GM12891 (cell line): ENCODE measurements around the gene TMEM169.

ENCODE experiments used
- DNase-seq: peaks from one replicate; pipeline ENCODE4 v3.0.0; 2011; ENCODE audit warnings: low spot score; ENCODE audit not compliant: insufficient read length
- FAIRE-seq: peaks from 2 replicates; lab custom pipeline; 2011; peaks lifted over from hg19 to GRCh38; lab: Jason Lieb, UNC
- PAX5 ChIP-seq: IDR thresholded peaks from 2 replicates; pipeline ENCODE4 v1.6.1; 2011; ENCODE audit warnings: low read length, moderate library complexity, mild to moderate bottlenecking; ENCODE audit not compliant: insufficient read depth, severe bottlenecking
- POLR2A ChIP-seq: IDR thresholded peaks from 2 replicates; pipeline ENCODE4 v1.6.1; 2011; ENCODE audit warnings: low read depth, low read length, control low read depth
- POLR2AphosphoS5 ChIP-seq: IDR thresholded peaks from 2 replicates; pipeline ENCODE4 v1.6.1; 2011; ENCODE audit warnings: low read depth, low read length, control low read depth
- POU2F2 ChIP-seq: IDR thresholded peaks from 2 replicates; pipeline ENCODE4 v1.6.1; 2011; ENCODE audit warnings: low read depth, mild to moderate bottlenecking, control low read depth, low read length, moderate library complexity
- SPI1 ChIP-seq: IDR thresholded peaks from 2 replicates; pipeline ENCODE4 v1.6.1; 2011; ENCODE audit warnings: low read depth, low read length, control low read depth
- TAF1 ChIP-seq: IDR thresholded peaks from 2 replicates; pipeline ENCODE4 v1.6.1; 2011; ENCODE audit warnings: low read depth, low read length, control low read depth

The TMEM169 gene

GRCh38 chr2:216142540-216142939, 60.8 kb downstream of the TMEM169 start:
- peak; percentile 93 for FAIRE-seq
- no peak for TF ChIP-seq POLR2AphosphoS5
- no peak for TF ChIP-seq TAF1
- no peak for TF ChIP-seq POLR2A
- TF ChIP-seq POU2F2 = no peak
- no peak for TF ChIP-seq PAX5
- TF ChIP-seq SPI1 = no peak
- peak; percentile 46 for DNase-seq

- no peak for FAIRE-seq
- TF ChIP-seq SPI1 (no peak), PAX5 (no peak), TAF1 (no peak), POLR2AphosphoS5 (no peak), POLR2A (no peak), POU2F2 (no peak)
- no peak for DNase-seq
These were observed 62.7 kb downstream of the TMEM169 start for GRCh38 chr2:216144372-216144771.

GRCh38 chr2:216144857-216145256, 63.1 kb downstream of the TMEM169 start:
- TF ChIP-seq PAX5 = no peak
- no peak for TF ChIP-seq POLR2A
- no peak for TF ChIP-seq SPI1
- TF ChIP-seq POLR2AphosphoS5 = peak; percentile 35; the same call in 1 of the 2 replicates
- no peak for TF ChIP-seq TAF1
- no peak for TF ChIP-seq POU2F2
- DNase-seq (no peak), FAIRE-seq (peak; percentile 80)

GRCh38 chr2:216146573-216146972, 64.9 kb downstream of the TMEM169 start:
- FAIRE-seq = no peak
- no peak for DNase-seq
- TF ChIP-seq PAX5 = no peak

GRCh38 chr2:216147172-216148131, 65.7 kb downstream of the TMEM169 start:
- DNase-seq (no peak), FAIRE-seq (no peak)
- TF ChIP-seq POU2F2 = no peak
- TF ChIP-seq POLR2A = peak; percentile 25; the same call in 1 of the 2 replicates
- TF ChIP-seq PAX5 = no peak
- TF ChIP-seq SPI1 = no peak

GRCh38 chr2:216148983-216149382, 67.3 kb downstream of the TMEM169 start:
- TF ChIP-seq TAF1 (no peak), POU2F2 (no peak), PAX5 (no peak), SPI1 (no peak), POLR2AphosphoS5 (no peak), POLR2A (no peak)
- FAIRE-seq = no peak

GRCh38 chr2:216149741-216150140, 68.0 kb downstream of the TMEM169 start:
- DNase-seq (no peak), FAIRE-seq (no peak)
- TF ChIP-seq POLR2AphosphoS5 = no peak

More at GRCh38 chr2:216148983-216149382, 67.3 kb downstream of the TMEM169 start:
- no peak for DNase-seq

- DNase-seq (no peak), FAIRE-seq (no peak)
- no peak for TF ChIP-seq PAX5
- no peak for TF ChIP-seq SPI1
- no peak for TF ChIP-seq POLR2AphosphoS5
- TF ChIP-seq POU2F2 = no peak
- TF ChIP-seq POLR2A = no peak
- TF ChIP-seq TAF1 = no peak
These were observed 69.8 kb downstream of the TMEM169 start for GRCh38 chr2:216151313-216152025.
